ENCODE data around the gene GALNTL6.

DNA sequence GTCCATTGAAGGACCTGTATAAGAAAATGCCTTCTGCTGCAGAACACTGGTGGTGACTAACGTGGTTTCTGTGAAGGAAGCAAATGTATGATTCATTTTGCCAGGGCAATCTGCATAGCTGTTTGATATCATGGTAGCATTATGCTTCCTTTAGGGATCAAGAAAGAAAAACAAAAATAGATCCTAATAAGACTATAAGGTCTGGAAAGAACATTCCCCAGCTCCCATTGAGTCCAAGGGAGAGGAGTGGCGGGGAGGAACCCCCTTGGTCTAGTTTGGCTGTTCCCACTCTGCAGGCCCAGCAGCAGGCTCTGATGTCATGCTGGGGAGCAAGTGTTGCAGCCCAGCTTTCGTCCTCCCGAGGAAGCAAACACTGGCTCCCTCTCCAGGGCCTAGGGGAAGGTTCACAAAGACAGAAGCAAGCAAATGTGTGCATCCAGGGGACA, 1200.9 kb downstream of the GALNTL6 start:
- TF ChIP-seq, protein P1, sequence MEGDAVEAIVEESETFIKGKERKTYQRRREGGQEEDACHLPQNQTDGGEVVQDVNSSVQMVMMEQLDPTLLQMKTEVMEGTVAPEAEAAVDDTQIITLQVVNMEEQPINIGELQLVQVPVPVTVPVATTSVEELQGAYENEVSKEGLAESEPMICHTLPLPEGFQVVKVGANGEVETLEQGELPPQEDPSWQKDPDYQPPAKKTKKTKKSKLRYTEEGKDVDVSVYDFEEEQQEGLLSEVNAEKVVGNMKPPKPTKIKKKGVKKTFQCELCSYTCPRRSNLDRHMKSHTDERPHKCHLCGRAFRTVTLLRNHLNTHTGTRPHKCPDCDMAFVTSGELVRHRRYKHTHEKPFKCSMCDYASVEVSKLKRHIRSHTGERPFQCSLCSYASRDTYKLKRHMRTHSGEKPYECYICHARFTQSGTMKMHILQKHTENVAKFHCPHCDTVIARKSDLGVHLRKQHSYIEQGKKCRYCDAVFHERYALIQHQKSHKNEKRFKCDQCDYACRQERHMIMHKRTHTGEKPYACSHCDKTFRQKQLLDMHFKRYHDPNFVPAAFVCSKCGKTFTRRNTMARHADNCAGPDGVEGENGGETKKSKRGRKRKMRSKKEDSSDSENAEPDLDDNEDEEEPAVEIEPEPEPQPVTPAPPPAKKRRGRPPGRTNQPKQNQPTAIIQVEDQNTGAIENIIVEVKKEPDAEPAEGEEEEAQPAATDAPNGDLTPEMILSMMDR (IDR thresholded peaks at IDR 0.05 in 2 of 3, conservative IDR thresholded peaks at IDR 0.05 in 1 of 3; ENCODE audit: borderline replicate concordance in 1 of 3, insufficient read depth in 1 of 3, low read depth in 2 of 3, low read length in 2 of 3), result peak in 2 of 3 experiments; percentile 10 to 12; a peak in 2 of 6 replicates
- TF ChIP-seq, protein P2, sequence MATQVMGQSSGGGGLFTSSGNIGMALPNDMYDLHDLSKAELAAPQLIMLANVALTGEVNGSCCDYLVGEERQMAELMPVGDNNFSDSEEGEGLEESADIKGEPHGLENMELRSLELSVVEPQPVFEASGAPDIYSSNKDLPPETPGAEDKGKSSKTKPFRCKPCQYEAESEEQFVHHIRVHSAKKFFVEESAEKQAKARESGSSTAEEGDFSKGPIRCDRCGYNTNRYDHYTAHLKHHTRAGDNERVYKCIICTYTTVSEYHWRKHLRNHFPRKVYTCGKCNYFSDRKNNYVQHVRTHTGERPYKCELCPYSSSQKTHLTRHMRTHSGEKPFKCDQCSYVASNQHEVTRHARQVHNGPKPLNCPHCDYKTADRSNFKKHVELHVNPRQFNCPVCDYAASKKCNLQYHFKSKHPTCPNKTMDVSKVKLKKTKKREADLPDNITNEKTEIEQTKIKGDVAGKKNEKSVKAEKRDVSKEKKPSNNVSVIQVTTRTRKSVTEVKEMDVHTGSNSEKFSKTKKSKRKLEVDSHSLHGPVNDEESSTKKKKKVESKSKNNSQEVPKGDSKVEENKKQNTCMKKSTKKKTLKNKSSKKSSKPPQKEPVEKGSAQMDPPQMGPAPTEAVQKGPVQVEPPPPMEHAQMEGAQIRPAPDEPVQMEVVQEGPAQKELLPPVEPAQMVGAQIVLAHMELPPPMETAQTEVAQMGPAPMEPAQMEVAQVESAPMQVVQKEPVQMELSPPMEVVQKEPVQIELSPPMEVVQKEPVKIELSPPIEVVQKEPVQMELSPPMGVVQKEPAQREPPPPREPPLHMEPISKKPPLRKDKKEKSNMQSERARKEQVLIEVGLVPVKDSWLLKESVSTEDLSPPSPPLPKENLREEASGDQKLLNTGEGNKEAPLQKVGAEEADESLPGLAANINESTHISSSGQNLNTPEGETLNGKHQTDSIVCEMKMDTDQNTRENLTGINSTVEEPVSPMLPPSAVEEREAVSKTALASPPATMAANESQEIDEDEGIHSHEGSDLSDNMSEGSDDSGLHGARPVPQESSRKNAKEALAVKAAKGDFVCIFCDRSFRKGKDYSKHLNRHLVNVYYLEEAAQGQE (IDR thresholded peaks at IDR 0.05; ENCODE audit: low read depth), result no peak
- TF ChIP-seq, protein P3, sequence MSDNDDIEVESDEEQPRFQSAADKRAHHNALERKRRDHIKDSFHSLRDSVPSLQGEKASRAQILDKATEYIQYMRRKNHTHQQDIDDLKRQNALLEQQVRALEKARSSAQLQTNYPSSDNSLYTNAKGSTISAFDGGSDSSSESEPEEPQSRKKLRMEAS (IDR thresholded peaks at IDR 0.05), result no peak
- no peak for TF ChIP-seq EZH2 (IDR thresholded peaks at IDR 0.05)
- TF ChIP-seq FOSL1 (IDR thresholded peaks at IDR 0.05; ENCODE audit: low read depth), result no peak
- TF ChIP-seq, protein P4, sequence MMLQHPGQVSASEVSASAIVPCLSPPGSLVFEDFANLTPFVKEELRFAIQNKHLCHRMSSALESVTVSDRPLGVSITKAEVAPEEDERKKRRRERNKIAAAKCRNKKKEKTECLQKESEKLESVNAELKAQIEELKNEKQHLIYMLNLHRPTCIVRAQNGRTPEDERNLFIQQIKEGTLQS (IDR thresholded peaks at IDR 0.05), result no peak
- no peak for TF ChIP-seq POLR2A (IDR thresholded peaks at IDR 0.05; ENCODE audit: borderline replicate concordance, extremely low read depth, insufficient read depth, insufficient read length)
